GM19240 (cell line): Measurements from ENCODE around the gene PRSS36.
"Not testable (repeated sequence)": the region's sequence is repeated elsewhere in the genome, so short reads cannot be mapped to it uniquely, and the experiment has no call there.

Experiments used
- DNase-seq: peaks from one replicate; pipeline ENCODE4 v3.0.0; 2011; ENCODE audit warnings: low spot score; ENCODE audit not compliant: insufficient read length

Gene PRSS36

GRCh38 chr16:31149894-31150890 is at the start of gene PRSS36:
PRSS36 (minus strand) TSS chr16:31150066; CDS start chr16:31150035, 31 bp downstream.
- DNase-seq = no peak

GRCh38 chr16:31199430-31200041 is 49.7 kb upstream of the PRSS36 start:
- no peak for DNase-seq

- DNase-seq = no peak
Observed at GRCh38 chr16:31198207-31198882, 48.5 kb upstream of the PRSS36 start.

- no peak for DNase-seq
Observed at GRCh38 chr16:31196324-31197088, 46.6 kb upstream of the PRSS36 start.

GRCh38 chr16:31195861-31196260 is 46.0 kb upstream of the PRSS36 start:
- DNase-seq = not testable (repeated sequence)

- DNase-seq = no peak
Observed at GRCh38 chr16:31194898-31195297, 45.0 kb upstream of the PRSS36 start.

GRCh38 chr16:31193874-31194273 is 44.0 kb upstream of the PRSS36 start:
- DNase-seq = no peak

GRCh38 chr16:31192856-31193642 is 43.2 kb upstream of the PRSS36 start:
- no peak for DNase-seq

- no peak for DNase-seq
Observed at GRCh38 chr16:31191697-31192428, 42.0 kb upstream of the PRSS36 start.

- DNase-seq = no peak
Observed at GRCh38 chr16:31190818-31191444, 41.1 kb upstream of the PRSS36 start.

GRCh38 chr16:31190061-31190460 is 40.2 kb upstream of the PRSS36 start:
- no peak for DNase-seq

- DNase-seq = no peak
Observed at GRCh38 chr16:31189412-31189778, 39.5 kb upstream of the PRSS36 start.

- no peak for DNase-seq
Observed at GRCh38 chr16:31188450-31189411, 38.9 kb upstream of the PRSS36 start.

- DNase-seq = no peak
Observed at GRCh38 chr16:31187808-31188189, 37.9 kb upstream of the PRSS36 start.

- no peak for DNase-seq
Observed at GRCh38 chr16:31186930-31187807, 37.3 kb upstream of the PRSS36 start.

- DNase-seq = no peak
Observed at GRCh38 chr16:31186176-31186575, 36.3 kb upstream of the PRSS36 start.

- DNase-seq = no peak
Observed at GRCh38 chr16:31185339-31185738, 35.5 kb upstream of the PRSS36 start.
